Effector memory CD8-positive, alpha-beta T cell (primary cell): ENCODE data around the gene SHC3.

Experiments
- ATAC-seq: fragments of 150-1000 bp; cut with Tn5 transposase; replicated peaks from 2 replicates; pipeline ENCODE4 v1.10.0; 2021; ENCODE audit warnings: mild to moderate bottlenecking, moderate library complexity
- DNase-seq, 3 experiments: peaks; one replicate each; pipeline ENCODE4 v3.0.0; 2021
- H3K27ac Mint-ChIP-seq, 2 donors: one replicate each; pipeline ENCODE4 v1.8.0; 2022; ENCODE audit warnings: mild to moderate bottlenecking in 2 of 2, mixed read lengths in 2 of 2, moderate library complexity in 2 of 2
- H3K27me3 Mint-ChIP-seq, 2 donors: one replicate each; pipeline ENCODE4 v1.8.0; 2022; ENCODE audit warnings: mixed read lengths in 2 of 2
- H3K36me3 Mint-ChIP-seq: one replicate; pipeline ENCODE4 v1.8.0; 2022; ENCODE audit warnings: mild to moderate bottlenecking, moderate library complexity, mixed read lengths; ENCODE audit not compliant: insufficient read depth
- H3K4me1 Mint-ChIP-seq, 2 donors: one replicate each; pipeline ENCODE4 v1.8.0; 2022; ENCODE audit warnings: low read depth in 2 of 2, mixed read lengths in 2 of 2
- H3K4me3 Mint-ChIP-seq, 2 donors: one replicate each; pipeline ENCODE4 v1.8.0; 2022; ENCODE audit warnings: mild to moderate bottlenecking in 2 of 2, mixed read lengths in 2 of 2, moderate library complexity in 2 of 2
- H3K9me3 Mint-ChIP-seq, 2 donors: one replicate each; pipeline ENCODE4 v1.8.0; 2022; ENCODE audit warnings: mixed read lengths in 2 of 2

Gene SHC3

DNA sequence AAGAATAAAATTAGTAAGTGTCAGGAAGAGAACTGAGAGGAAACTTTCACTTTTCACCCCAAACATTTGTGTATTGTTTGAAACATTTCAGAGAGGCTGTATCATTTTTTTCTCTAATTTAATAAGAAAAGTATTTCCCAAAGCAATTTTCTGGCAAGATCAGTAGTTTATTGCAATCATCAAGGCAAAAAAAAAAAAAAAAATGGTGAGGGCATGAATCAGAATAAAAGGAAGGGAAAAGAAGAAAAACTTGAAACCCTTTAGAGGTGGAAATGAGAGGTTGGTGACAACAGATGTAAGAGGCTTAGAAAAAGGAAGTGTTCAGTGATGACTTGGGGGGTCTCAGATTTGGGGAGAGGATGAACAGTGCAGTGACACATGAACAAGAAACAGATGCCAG, 13.3 kb downstream of the SHC3 start:
- no peak overlapping the region for H3K27ac Mint-ChIP-seq
- no peaks in the 10 kb centered on the region for H3K4me1 Mint-ChIP-seq
- no peak for ATAC-seq
- no peaks in the 10 kb centered on the region for H3K36me3 Mint-ChIP-seq
- H3K9me3 Mint-ChIP-seq: no peaks in the 10 kb centered on the region
- DNase-seq: no peak
- H3K27me3 Mint-ChIP-seq: peaks cover 23 to 24% of the 10 kb centered on the region in 2 donors
- H3K4me3 Mint-ChIP-seq: no peak overlapping the region

DNA sequence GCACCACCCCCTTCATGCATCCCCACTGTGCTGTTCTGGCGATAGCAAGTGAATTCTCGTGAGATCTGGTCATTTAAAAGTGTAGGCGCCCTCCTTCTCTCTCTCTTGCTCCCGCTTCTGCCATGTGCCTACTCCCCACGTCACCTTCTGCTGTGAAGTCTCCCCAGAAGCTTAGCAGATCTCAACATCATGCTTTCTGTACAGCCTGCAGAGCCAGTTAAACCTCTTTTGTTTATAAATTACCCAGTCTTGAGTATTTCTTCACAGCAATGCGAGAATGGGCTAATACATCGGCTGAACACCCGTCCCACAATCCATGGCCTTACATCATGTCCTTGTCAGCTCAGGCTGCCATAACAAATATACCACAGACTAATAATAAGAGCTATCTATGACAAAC, 17.4 kb downstream of the SHC3 start:
- no peak for DNase-seq
- H3K36me3 Mint-ChIP-seq: no peaks in the 10 kb centered on the region
- H3K27ac Mint-ChIP-seq: no peak overlapping the region
- peaks cover 52 to 56% of the 10 kb centered on the region in 2 donors for H3K27me3 Mint-ChIP-seq
- no peaks in the 10 kb centered on the region for H3K4me1 Mint-ChIP-seq
- H3K4me3 Mint-ChIP-seq: no peak overlapping the region
- no peak for ATAC-seq
- no peaks in the 10 kb centered on the region for H3K9me3 Mint-ChIP-seq

DNA sequence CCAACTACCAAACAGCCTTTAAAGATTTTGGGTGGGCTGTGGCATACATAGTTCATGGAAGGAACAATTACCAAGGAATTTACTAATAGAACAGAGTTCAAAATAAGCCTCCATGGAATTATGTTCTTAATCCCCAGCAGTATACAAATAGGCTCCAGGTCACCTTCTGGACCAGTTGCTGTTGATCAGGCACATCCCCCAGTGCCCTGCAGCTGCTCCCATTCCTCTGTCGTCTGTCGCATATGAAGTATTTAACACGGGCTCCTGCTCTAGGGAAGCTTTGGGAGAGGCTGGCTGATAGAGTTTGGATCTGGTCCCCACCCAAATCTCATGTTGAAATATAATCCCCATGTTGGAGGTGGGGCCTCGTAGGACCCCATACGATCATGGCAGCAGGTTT, 17.8 kb downstream of the SHC3 start:
- H3K36me3 Mint-ChIP-seq: no peaks in the 10 kb centered on the region
- H3K27me3 Mint-ChIP-seq: peaks cover 48 to 56% of the 10 kb centered on the region in 2 donors
- DNase-seq: no peak
- no peak overlapping the region for H3K4me3 Mint-ChIP-seq
- no peaks in the 10 kb centered on the region for H3K4me1 Mint-ChIP-seq
- no peaks in the 10 kb centered on the region for H3K9me3 Mint-ChIP-seq
- H3K27ac Mint-ChIP-seq: no peak overlapping the region
- no peak for ATAC-seq

DNA sequence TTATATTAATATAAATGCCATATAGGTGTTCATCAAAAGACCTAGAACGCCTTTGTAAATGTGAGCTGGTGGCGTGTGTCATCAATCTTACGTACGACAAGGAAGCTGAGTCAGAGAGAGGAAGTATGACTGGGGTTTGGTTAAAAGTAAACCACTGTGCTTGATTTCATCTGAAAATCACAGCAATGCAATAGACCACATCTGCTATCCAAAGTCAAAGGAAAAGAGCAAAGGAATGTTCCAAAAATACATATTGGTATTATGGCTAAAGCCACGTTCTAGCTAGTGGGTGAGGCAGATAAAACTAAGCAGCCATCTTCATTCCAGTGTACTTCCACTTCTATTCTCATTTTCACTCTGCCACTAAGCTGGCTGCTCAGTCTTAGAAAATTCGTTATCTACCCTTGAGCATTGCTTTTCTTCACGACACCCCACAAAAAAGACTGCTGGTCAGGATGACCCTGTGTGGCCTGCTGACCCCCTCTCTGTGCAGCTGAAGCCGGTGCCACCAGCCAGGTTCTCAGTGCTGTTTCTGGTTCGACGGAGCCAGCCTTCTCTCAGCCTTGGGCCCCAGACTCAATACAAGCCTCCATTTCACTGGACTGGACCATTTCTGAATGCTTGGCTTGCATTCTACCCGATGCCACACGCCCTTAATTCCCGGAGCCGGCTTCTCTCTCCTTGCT, 23.8 kb downstream of the SHC3 start:
- DNase-seq: no peak
- H3K27ac Mint-ChIP-seq: no peak overlapping the region
- no peaks in the 10 kb centered on the region for H3K36me3 Mint-ChIP-seq
- peaks cover 0 to 4% of the 10 kb centered on the region in 2 donors for H3K4me1 Mint-ChIP-seq
- ATAC-seq: no peak
- H3K27me3 Mint-ChIP-seq: peaks cover 53 to 63% of the 10 kb centered on the region in 2 donors
- peaks cover 0 to 6% of the 10 kb centered on the region in 2 donors for H3K9me3 Mint-ChIP-seq
- no peak overlapping the region for H3K4me3 Mint-ChIP-seq

DNA sequence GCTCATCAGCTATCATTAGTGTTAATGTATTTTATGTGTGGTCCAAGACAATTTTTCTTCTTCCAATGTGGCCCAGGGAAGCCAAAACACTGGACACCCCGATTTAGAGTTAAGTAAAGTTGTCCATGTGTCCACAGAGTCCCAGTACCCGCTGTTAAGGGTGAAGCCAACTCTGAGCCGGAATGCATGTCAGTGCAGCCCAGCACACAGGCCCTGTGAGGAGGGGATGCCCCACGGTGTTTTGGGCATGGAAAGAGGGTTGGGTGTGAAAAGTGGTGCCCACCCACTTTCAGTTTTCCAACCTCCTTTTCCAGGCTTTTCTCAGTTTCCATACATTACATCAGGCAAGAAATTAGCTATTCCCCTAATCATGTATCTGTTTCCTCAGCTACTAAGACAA, 24.4 kb downstream of the SHC3 start:
- Mint-ChIP-seq H3K36me3 (no peaks in the 10 kb centered on the region), H3K4me3 (no peak overlapping the region), H3K27ac (no peak overlapping the region), H3K27me3 (peaks cover 49 to 57% of the 10 kb centered on the region in 2 donors), H3K4me1 (peaks cover 0 to 4% of the 10 kb centered on the region in 2 donors), H3K9me3 (peaks cover 0 to 6% of the 10 kb centered on the region in 2 donors)
- ATAC-seq (no peak), DNase-seq (no peak)

DNA sequence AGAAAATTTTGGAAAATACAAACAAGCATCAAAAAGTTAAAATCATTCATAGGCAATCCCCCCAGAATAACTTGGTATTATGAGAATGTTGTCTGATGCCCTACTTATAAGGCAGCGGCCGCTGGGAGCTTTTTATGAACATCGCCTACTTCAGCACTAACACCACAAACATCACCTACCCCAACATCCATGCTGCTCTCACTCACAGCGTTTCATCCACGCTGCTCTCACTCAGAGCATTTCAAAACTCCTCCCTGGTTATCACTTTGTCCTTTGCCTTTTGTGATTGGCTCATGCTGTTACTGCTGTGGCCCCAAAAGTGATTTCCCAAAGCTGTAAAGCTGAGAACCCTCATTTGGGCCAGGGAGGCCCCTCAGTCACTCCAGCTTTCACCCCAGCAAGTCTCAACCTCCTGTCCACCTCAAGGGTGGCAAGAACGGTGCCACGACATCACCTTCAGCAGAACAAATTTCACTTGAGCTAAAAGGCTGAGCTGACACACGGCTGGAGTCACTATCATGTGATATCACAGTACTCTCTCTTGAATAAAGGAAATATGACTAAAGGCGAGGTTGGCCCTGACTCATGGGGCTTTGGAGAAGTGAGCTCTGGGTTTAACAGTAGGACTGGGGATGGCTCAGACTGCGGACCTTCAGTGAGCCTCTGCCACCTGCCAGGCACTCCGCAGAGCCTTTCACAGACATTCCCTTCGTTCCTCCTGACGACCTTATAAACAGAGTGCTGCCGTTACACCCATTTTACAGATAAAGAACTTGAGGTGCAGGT, 25.2 kb downstream of the SHC3 start:
- H3K36me3 Mint-ChIP-seq: no peaks in the 10 kb centered on the region
- H3K4me1 Mint-ChIP-seq: peaks cover 0 to 4% of the 10 kb centered on the region in 2 donors
- H3K27me3 Mint-ChIP-seq: peaks cover 41 to 49% of the 10 kb centered on the region in 2 donors
- peaks cover 0 to 6% of the 10 kb centered on the region in 2 donors for H3K9me3 Mint-ChIP-seq
- no peak overlapping the region for H3K27ac Mint-ChIP-seq
- no peak overlapping the region for H3K4me3 Mint-ChIP-seq
- DNase-seq: no peak
- no peak for ATAC-seq

DNA sequence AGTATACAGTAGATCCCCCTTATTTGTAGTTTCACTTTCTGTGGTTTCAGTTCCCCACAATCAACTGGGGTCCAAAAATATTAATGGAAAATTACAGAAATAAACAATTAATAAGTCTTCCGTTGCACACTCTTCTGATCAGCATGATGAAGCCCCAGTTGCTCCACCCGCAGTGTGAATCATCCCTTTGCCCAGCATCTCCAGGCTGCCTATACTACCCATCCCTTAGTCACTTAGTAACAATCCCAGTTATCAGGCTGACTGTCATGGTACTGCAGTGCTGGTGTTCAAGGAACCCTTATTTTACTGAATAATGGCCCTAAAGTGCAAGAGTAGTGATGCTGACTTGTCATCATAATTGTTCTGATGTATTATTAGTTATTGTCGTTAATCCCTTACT, 28.9 kb downstream of the SHC3 start:
- H3K27me3 Mint-ChIP-seq: peaks cover 14 to 26% of the 10 kb centered on the region in 2 donors
- no peaks in the 10 kb centered on the region for H3K36me3 Mint-ChIP-seq
- H3K27ac Mint-ChIP-seq: no peak overlapping the region
- no peaks in the 10 kb centered on the region for H3K4me1 Mint-ChIP-seq
- ATAC-seq (no peak), DNase-seq (no peak)
- no peak overlapping the region for H3K4me3 Mint-ChIP-seq
- peaks cover 0 to 1% of the 10 kb centered on the region in 2 donors for H3K9me3 Mint-ChIP-seq

DNA sequence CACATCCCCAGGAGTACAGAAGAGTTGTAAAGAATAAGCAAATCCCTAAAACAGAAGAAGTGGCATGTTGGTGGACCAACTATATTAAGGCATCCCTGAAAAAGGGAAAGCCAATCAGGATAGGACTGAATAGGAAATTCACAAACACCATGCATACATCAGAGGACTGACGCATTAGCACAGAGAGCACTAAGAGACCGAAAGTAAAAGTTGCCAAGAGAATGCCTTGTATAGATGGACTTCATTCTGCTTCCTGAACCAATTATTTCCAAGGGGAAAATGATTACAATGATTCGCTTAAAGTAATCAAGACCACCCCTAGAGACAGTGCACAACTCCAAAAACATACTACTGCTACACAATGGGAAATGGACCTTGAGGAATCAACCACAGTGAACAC, 33.5 kb downstream of the SHC3 start:
- Mint-ChIP-seq H3K27ac (no peak overlapping the region), H3K4me3 (no peak overlapping the region), H3K36me3 (no peaks in the 10 kb centered on the region), H3K4me1 (no peaks in the 10 kb centered on the region), H3K9me3 (no peaks in the 10 kb centered on the region), H3K27me3 (peaks cover 7 to 15% of the 10 kb centered on the region in 2 donors)
- no peak for DNase-seq
- no peak for ATAC-seq

DNA sequence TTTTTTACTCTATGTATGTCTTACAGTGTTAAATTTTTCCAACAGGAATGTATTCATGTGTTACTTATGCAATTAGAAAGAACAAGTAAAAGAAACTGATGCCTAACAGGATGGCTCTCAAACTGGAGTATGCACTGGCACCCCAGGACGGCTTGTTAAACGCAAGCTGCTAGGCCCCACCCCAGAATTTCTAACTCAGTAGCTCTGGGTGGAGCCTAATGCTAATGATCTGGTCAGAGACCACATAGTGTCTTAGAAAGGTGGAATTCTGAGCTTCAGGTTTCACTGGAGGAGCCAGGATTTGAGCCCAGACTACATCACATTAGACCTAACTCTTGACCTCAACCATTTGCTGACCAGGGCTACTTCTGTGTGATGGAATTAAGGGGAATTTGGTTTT, 34.4 kb downstream of the SHC3 start:
- H3K27me3 Mint-ChIP-seq: peaks cover 9 to 15% of the 10 kb centered on the region in 2 donors
- DNase-seq (no peak), ATAC-seq (no peak)
- H3K4me1 Mint-ChIP-seq: no peaks in the 10 kb centered on the region
- H3K4me3 Mint-ChIP-seq: no peak overlapping the region
- no peaks in the 10 kb centered on the region for H3K9me3 Mint-ChIP-seq
- H3K36me3 Mint-ChIP-seq: no peaks in the 10 kb centered on the region
- H3K27ac Mint-ChIP-seq: no peak overlapping the region

DNA sequence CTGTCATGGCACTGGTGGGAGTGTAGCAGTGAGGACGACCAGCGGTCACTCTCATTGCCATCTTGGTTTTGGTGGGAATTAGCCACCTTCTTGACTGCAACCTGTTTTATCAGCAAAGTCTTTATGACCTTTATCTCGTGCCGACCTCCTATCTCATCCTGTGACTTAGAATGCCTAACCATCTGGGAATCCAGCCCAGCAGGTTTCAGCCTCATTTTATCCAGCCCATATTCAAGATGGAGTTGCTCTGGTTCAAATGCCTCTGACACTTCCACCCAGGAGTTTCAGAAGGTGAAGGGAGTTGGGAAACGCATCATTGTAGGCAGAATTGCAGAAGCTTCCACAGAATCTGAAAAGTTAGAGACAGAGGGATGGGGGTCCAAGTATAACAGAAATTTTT, 35.4 kb downstream of the SHC3 start:
- H3K4me3 Mint-ChIP-seq: no peak overlapping the region
- no peaks in the 10 kb centered on the region for H3K4me1 Mint-ChIP-seq
- no peak for DNase-seq
- no peaks in the 10 kb centered on the region for H3K36me3 Mint-ChIP-seq
- peaks cover 10 to 15% of the 10 kb centered on the region in 2 donors for H3K27me3 Mint-ChIP-seq
- no peak for ATAC-seq
- H3K27ac Mint-ChIP-seq: no peak overlapping the region
- no peaks in the 10 kb centered on the region for H3K9me3 Mint-ChIP-seq

DNA sequence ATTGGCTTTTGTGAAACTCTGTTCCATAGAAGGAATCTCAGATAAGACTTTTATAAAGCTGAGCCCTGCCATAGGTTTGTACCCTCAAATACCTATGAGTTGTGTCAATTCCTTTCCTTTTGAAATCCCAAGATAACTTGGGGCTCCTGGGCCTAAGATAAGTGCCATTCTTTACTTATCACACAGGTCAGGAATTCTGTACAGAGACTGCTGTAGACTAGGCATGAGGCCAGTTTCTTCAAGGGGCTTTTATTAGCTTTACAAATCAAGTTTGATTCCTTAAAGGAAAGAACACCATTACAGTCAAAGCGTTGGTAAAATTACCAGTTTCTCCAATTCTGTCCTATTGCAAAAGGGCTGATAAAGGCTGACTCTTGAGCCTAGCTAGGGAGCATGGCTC, 39.2 kb downstream of the SHC3 start:
- peaks cover 0 to 2% of the 10 kb centered on the region in 2 donors for H3K4me1 Mint-ChIP-seq
- H3K27ac Mint-ChIP-seq: no peak overlapping the region
- ATAC-seq: no peak
- H3K4me3 Mint-ChIP-seq: no peak overlapping the region
- DNase-seq: no peak
- peaks cover 0 to 3% of the 10 kb centered on the region in 2 donors for H3K9me3 Mint-ChIP-seq
- no peaks in the 10 kb centered on the region for H3K36me3 Mint-ChIP-seq
- H3K27me3 Mint-ChIP-seq: peaks cover 14 to 30% of the 10 kb centered on the region in 2 donors

DNA sequence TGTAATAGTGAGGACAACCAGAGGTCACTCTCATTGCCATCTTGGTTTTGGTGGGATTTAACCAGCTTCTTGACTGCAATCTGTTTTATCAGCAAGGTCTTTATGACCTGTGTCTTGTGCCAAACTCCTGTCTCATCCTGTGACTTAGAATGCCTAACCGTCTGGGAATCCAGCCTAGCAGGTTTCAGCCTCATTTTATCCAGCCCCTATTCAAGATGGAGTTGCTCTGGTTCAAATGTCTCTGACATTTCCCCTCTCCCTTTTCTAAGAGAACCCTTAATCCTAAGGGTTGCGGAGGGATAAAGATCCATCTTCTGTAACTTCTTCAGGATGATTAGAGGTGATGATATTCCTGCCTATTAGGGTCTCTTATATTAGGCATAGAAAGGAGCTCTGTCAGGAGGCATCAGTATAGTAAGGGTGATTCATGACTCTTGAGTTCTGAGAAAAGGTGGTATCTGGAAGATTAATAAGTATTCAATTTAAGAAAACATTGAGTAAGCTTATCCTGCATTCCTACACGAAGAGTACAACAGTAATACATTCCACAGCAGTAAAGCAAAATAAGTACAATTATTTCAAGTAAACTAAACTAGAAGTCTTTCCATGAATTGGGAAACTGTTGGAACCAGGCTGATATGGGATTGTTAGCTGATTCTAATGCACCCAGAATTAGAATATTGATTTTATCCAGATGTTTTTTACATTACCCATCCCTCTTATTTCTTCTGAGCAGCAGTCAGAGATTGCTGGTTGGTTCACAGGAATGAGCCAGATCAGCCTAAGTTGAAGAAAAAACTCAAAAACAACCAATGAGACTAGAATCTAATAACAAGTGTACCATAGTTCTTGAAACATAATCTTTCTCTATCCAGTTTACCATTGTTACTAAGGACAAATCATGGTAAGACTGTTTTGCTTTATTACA, 39.9 kb downstream of the SHC3 start:
- Mint-ChIP-seq H3K4me1 (peaks cover 0 to 2% of the 10 kb centered on the region in 2 donors), H3K36me3 (no peaks in the 10 kb centered on the region), H3K27ac (no peak overlapping the region), H3K27me3 (peaks cover 14 to 30% of the 10 kb centered on the region in 2 donors), H3K9me3 (peaks cover 0 to 3% of the 10 kb centered on the region in 2 donors), H3K4me3 (no peak overlapping the region)
- ATAC-seq (no peak), DNase-seq (no peak)
